GM10248 (cell line): Measurements from ENCODE around the gene DPYSL5.

ENCODE experiments used
- CTCF ChIA-PET: fragments of 300-600 bp; sonication (Branson Sonifier 250); formaldehyde crosslinking; extraction: SDS; loops from one replicate; lab custom pipeline; 2021; ENCODE audit warnings: antibody characterized with exemption; lab: Yijun Ruan, JAX
- POLR2A ChIA-PET: fragments of 350-650 bp; sonication (Branson Sonifier 250); formaldehyde crosslinking; extraction: SDS; loops from one replicate; lab custom pipeline; 2020; ENCODE audit warnings: antibody characterized with exemption; lab: Yijun Ruan, JAX
- DNase-seq: peaks from one replicate; pipeline ENCODE4 v3.0.0; 2012; ENCODE audit errors: extremely low spot score
- TF ChIP-seq, protein P1 (sequence below): IDR thresholded peaks from 2 replicates; pipeline ENCODE4 v1.5.1; 2012; ENCODE audit warnings: mild to moderate bottlenecking, low read depth; ENCODE audit errors: extremely low read depth, missing control alignments, control extremely low read depth

The DPYSL5 gene

DNA sequence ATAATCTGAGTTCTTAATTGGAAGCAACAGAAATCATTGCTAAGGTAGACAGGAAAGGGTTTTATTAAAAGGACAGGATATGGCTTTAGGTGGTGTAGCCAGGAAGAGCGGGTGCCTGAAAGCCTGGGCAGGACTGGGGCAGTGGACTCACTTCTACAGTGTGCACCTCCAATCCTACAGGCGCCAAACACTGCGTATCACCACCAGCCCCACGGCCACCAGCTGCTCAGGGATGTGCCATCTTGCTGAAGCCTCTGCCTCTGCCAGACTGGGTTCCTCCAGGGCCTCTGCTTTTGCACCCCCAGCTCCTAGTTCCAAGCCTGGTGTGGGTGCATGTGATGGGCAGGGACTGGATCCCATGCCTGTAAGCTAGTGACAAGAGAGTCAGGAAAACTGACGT is 29.7 kb upstream of the DPYSL5 start:
- TF ChIP-seq, protein P1, sequence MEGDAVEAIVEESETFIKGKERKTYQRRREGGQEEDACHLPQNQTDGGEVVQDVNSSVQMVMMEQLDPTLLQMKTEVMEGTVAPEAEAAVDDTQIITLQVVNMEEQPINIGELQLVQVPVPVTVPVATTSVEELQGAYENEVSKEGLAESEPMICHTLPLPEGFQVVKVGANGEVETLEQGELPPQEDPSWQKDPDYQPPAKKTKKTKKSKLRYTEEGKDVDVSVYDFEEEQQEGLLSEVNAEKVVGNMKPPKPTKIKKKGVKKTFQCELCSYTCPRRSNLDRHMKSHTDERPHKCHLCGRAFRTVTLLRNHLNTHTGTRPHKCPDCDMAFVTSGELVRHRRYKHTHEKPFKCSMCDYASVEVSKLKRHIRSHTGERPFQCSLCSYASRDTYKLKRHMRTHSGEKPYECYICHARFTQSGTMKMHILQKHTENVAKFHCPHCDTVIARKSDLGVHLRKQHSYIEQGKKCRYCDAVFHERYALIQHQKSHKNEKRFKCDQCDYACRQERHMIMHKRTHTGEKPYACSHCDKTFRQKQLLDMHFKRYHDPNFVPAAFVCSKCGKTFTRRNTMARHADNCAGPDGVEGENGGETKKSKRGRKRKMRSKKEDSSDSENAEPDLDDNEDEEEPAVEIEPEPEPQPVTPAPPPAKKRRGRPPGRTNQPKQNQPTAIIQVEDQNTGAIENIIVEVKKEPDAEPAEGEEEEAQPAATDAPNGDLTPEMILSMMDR: no peak
- DNase-seq: no peak
- ChIA-PET CTCF (interaction anchor here (0.9 to 1.4 kb wide), 3 partner anchors 12 to 124 kb away, joined by 3 to 5 read pairs (median 3); no protein-coding TSS in a partner anchor), POLR2A (no interaction called here)

DNA sequence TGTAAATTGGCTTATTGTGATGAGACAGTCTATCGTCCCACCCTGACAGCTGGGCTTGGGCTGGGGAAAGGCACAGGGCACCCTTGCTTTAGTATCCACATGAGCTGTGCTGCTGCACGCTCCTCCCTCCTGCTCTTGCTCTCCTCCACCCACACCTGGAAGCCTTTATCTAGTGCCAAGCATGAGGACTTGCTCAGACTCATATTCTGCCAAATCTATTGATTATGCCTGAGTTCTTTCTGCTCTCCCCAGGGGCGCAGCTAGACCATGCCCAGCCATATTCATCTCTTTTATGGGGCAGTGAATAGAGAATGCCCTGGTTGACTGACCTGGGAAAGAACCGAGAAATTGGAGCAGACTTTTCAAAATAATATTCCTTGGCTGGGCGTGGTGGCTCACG is 29.0 kb upstream of the DPYSL5 start:
- TF ChIP-seq, protein P1: no peak
- ChIA-PET POLR2A (no interaction called here), CTCF (interaction anchor here (0.9 to 1.4 kb wide), 3 partner anchors 12 to 124 kb away, joined by 3 to 5 read pairs (median 3); no protein-coding TSS in a partner anchor)
- no peak for DNase-seq

DNA sequence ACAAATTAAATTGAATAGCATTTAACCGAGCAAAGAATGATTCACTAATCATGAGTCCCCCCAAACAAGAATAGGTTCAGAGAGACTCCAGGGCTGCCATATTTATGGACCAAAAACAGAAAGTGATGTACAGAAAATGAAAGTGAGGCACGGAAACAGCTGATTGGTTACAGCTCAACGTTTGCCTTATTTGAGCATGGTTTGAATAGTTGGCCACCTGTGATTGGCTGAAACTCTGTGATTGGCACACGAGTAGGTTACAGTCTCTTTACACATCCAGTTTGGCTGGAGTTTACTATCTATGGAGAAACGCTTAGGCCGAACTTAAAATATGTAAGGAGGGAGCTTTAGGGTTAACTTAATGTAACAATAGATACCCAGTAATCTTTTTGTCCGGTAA is 27.0 kb upstream of the DPYSL5 start:
- DNase-seq: no peak
- ChIA-PET POLR2A (no interaction called here), CTCF (interaction anchor here (1.1 to 1.7 kb wide), 2 partner anchors 25 to 243 kb away, joined by 3 to 5 read pairs; no protein-coding TSS in a partner anchor)
- TF ChIP-seq, protein P1: no peak

DNA sequence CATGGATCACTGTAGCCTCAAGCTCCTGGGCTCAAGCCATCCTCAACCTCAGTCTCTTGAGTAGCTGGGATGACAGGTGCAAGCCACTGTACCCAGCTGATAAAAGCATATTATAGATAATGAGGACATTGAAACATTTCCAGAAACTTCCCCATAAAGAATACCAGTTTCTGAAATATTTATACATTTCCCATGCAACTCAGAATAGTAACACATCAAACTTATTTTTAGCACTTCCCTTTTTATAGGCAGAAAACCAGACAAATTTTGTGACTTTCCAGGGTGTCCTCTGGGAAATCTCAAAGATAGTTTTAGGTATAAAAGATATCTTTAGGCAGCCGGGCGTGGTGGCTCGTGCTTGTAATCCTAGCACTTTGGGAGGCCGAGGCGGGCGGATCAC is 25.1 kb upstream of the DPYSL5 start:
- ChIA-PET CTCF (interaction anchor here (1.4 kb wide), 2 partner anchors 23 to 121 kb away, joined by 3 read pairs; no protein-coding TSS in a partner anchor), POLR2A (no interaction called here)
- DNase-seq: no peak
- TF ChIP-seq, protein P1: no peak

DNA sequence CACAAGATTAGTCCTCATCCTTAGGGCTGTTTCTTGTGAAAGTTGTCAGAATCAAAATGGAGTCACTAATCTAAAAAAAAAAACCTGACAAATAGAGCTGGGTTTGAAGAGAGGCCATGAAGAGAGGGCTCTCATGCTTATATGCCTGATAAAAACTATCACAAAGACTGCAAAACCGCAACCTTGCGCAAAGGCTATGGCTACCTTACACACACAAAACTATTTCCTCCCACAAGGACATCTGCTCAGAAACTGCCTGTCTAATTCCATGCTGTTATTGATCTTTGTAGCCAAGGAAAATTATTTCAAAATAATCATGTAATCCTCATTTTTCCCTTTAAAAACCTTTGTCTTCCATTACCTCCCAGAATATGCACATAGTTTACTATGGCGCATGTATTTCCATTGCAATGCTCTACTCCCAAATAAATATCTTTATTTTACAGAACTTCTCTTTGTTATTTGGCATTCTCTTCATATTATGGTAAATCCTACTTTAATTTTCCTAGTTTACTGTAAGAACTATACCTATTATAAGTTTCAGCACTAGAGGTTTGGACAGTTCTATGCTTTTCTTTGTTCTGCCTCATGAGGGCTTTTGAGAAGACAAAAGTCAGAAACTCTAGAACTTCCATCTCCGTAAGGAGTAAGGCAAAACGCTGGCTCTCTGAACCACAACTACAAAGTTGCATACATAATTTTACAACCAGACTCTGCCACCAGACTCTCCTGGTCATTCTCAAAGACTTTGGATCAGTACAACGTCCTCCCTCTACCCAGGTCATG is 9.6 kb upstream of the DPYSL5 start:
- ChIA-PET CTCF (no interaction called here), POLR2A (interaction anchor here (0.6 kb wide), 1 partner anchor 37 kb away, joined by 3 read pairs; no protein-coding TSS in a partner anchor)
- TF ChIP-seq, protein P1: no peak
- no peak for DNase-seq

DNA sequence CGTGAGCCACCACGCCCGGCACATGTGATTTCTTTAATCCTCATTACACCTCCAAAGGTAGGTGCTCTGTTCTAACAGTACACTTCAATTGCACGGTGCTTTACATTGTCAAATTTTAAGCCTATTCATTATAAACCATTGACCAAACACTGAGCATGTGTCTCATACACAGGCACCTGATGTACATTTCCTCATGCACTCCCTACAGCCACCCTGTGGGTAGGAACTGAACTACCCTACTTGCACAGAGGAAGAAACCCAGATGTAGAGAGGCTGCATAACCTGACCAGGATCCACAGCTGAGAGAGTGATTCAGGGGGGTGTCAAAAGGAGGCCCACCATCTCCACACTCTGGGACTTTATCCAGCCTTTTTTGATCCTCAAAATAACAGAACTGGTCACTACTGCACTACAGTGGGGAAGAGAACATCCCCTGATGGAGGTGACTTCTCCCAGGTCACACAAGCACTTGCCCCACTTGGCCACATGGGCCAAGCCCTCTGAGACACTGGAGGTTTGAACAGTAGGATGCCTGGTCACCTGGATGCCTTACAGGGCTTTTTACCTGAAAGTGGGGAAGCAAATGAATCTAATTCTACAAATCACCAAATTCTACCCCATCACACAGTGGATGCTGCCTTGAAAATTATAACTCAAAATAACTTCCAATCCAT is 6.9 kb upstream of the DPYSL5 start:
- DNase-seq: no peak
- TF ChIP-seq, protein P1: no peak
- ChIA-PET CTCF (no interaction called here), POLR2A (no interaction called here)
